HT1080 (cell line): ENCODE results near the gene ARHGAP10. TPM values are rescaled to one million over a fixed set of nuclear protein-coding genes. Genes with fewer than 3 reads are reported as not detected.
A peak's percentile ranks its signal among the peaks of the same experiment; 100 is the strongest.

ENCODE experiments used
- DNase-seq: peaks from one replicate; pipeline ENCODE4 v3.0.0-alpha.2; 2015; ENCODE audit warnings: low read depth
- total RNA-seq: library from RNA; depleted of rRNA; stranded (reverse); fragments of >200 nt; shearing (Covaris generic); gene quantifications from 2 replicates; pipeline ENCODE4 v1.2.3, GENCODE V29; 2014

The ARHGAP10 gene
- total RNA-seq, 1 experiment from 2014 or later, result 19.1 TPM

DNA sequence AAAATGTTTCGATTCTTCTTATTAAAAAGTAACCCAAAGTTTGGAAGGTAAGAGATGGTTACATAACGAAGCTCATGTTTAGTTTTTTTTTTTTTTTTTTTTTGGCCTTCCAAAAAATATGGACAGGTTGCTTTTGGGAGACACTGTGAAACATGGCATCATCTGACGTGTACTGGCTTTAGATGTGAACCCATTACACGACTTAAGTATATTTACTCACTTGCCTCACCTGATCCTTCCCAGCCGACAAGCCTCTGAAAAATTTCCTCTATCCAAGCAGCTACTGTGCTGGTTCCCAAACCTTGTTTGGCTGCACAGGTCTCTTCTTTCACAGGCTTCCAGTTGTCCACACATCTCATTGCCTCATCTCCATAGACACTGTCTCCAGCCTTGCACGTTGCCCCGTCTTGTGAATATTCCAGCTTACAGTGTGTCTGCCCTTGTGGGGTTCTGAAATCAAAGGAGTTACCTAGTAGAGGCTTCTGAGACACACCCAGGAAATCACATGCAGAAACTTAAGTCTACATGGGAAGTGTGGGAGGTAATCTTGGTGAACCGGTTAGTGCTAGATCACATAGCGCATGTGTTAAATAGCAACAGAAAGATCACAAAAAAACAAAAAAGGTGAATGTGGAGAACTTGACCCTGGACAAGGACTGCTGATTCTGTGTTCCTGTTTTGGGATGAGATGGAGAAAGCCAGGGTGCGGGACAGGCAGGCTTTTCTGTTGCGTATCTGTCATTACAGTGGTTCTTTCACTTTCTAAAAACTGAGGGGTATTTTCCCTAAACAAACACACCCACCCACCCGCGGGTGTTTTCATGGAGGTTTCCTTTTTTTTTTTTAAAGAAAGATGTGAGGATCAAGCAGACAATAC, 328.6 kb downstream of the ARHGAP10 start:
- DNase-seq, result no peak

DNA sequence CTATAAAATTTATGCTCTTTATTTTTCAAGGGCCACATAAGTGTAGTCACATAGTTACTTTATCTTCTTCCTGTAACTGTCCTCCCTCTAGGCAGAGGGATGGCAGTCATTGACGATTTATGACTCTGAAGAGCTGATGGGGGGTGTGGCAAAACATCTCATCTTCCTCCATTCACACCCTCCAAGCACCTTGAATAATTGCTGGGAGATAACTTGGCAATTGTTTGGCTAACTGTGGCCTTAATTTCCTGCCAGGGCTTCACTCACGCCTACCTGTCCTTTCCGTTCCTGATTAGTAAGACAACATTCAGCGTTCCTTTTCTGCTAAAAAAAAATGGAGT, 329.2 kb downstream of the ARHGAP10 start:
- no peak for DNase-seq

DNA sequence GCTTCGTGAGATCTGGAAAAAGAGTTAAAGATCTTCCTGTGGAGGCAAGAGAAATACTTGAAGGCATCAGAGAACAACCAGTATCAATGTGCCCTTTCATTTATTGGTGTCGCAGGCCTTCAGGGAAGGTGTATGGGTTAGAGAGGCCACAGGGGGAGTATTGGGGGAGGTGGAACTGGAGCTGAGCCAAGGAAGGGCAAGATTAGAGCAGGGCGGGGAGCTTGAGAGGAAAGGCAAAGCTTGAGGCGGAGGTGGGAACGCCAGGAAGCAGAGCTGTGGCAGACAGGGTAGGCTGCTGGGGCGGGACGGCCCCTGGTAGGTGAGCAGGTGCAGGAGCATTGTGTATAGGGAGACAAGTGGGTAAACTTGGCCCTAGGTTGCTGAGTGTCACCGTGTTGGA, 329.9 kb downstream of the ARHGAP10 start:
- no peak for DNase-seq

DNA sequence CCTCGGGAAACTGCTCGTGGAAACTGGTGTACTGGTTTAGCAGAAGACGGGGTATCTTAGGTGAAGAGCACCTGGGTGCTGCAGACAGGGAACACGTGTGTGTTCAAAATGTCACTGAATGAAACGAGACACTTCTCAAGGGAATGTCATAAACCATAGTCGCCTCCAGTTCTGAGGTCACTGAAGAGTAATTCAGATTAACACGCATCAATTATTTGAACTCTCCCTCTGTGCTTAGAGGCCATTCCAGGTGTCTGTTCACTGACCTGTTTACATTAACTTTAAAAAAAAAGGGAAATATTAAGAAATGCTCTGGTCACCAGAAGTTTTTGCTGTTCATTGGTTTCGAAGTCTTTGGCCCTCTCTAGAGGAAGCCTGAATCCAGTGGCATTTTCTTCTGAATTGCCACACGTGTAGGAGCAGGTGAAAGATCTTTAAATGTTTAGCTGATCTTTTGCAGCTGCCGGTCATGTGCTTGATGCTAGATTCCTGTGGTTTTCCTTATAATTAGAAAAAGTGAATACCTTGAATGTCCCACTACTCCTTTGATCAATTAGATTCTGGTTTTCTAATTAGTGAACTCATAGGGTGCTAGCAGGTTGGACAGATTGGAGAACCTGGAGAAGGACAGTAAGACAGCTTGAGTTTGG, 330.5 kb downstream of the ARHGAP10 start:
- DNase-seq, result no peak

DNA sequence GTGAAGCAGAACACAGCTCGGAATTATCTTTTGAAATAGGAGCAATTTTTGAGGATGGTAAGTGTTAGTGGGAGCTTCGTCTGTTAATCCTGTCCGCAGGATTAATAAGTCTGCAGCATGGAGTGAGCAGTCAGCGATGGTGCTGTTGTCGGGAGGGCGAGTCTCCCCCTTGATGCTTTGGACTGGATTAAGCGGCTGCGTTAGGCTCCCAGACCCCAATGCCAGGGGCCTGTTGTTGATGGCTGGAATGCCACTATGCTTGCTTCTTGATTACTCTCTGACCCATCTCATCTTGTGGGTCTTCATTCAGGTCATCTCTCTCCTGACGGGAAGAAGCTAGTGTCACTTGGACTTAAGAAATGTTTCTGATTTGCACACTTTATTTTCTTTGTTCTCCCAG, 332.6 kb downstream of the ARHGAP10 start:
- no peak for DNase-seq

DNA sequence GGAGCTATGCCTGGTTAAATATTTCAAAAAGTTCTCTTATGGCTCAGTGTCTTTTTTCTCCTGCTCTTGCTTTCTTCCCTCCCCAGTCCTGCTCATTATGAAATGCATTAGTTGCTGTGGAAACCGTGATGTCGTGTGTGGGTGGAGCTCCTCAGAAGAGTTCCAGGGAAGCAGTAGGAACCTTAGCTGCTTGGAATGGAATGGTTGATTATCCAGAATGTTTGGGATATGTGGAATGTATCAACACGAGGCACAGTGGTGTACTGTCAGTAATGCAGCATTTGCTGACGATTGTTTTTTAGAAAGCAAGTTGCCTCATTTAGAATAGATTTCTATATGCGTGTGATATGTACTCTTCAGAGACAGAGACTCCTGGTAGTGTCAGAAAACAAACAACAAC, 333.2 kb downstream of the ARHGAP10 start:
- no peak for DNase-seq

DNA sequence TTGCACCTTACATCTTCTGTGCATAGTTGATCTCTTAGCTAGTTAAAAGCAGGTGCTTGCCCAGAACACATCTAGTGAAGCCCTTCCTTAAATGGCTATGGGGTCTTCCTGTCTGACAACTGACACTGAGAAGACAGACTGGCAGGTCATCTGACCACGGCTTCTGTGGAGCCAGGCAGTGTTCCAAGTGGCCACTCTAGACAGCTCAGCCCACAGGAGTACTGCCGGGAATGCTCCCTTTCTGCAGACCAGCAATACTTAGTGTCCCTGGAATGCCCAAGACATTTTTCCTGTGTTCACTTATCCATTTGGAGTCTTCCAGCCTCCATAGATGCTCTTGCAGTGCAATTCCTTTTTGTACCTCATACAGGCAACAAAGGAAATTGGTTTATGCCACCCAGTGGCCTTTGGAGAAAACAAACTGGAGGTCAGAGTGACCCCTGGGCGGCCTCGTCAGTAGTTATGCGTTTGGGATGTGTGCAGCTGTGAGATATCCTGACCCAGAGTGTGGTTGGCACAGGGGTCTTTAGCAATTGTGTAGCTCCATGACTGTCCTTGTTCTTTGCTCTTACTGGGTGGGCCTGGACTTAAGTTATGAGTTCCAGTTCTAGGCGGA, 335.5 kb downstream of the ARHGAP10 start:
- no peak for DNase-seq

DNA sequence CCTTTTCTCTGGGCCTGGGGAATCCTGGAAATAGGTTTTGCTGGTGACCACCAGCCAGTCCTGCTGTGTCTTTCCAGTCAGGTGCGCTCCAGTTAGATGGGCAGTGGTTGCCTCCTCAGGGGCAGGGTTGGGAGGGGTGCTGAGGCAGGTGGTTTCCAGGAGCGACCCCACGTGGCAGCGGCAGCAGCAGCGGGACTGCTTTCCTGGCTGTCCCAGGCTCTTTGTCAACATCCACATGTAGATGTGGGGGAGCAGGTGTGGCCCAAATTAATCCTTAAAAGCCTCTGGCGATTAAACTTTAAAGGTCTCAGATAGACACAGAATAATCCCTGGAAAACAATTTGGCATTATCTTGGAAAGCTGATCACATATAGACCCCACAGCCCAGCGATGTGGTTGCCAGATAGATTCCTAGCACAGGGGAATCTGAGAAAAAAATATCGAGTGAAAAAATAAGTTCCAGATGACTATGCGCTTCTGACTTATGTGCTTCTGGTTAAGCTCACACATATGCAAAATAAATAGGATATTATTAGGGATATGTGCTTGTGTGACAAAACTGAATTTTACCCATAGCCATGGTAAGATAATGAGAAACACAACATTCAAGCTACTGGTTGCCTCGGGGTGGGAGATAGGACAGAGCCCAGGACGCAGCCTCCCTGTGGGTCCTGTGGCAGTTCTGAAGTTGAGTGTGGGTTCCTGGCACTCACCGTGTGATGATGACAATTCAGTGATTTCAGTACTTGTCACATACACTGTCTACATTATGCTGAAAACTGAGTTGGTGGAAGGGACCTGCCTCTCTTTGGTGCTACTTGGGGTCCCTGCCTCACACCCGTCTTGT, 336.4 kb downstream of the ARHGAP10 start:
- no peak for DNase-seq

DNA sequence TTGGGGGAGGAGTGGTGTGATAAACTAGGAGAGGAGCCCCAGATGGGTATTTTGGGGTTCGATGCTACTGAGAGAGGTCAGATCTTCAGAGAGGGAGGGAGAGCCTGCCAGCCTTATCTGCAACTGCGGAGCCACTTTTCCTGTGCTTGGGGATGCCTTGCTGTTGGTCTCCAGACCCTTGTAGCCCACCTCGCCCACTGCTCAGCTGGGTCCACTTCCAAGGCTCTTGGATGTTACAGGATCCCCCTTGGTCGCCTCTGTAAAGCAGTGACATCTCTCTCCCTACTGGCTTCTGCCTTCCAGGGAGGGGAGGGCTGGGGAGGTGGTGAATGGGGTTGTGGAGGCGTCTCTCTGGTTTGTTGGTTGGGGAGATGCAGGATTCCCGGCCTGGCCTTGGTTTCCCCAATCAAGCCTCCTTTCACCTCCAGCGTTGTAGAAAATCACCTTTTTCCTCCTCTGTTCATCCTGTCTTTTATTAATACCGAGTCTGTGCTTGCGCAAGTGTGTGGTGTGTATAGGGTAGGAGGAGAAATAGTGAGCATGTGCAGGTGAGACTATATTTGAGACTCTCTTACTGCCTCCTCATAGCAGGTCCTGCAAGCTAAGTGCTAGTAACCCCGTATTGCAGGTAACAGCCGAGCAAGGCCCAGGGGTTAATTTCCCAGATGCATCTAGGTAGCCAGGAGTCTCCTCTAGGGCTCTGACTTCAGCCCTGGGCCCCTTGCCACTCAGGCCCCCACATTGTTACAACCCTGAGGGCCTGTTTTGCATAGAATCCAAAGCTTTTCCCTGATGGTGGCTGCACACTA, 337.4 kb downstream of the ARHGAP10 start:
- no peak for DNase-seq

DNA sequence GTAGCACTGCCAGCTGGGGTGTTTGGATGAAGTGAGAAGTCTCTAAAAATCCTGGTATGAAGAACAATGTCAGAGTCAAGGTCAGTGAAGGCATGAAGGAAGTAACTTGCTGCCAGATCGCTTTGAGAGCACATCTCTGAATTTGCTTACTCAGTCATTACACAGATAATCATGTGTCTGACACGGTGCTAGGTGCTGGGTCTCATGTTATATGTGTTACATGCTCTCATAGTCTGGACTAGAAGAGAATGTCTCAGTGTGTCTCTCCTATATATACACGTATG, 337.9 kb downstream of the ARHGAP10 start:
- no peak for DNase-seq

DNA sequence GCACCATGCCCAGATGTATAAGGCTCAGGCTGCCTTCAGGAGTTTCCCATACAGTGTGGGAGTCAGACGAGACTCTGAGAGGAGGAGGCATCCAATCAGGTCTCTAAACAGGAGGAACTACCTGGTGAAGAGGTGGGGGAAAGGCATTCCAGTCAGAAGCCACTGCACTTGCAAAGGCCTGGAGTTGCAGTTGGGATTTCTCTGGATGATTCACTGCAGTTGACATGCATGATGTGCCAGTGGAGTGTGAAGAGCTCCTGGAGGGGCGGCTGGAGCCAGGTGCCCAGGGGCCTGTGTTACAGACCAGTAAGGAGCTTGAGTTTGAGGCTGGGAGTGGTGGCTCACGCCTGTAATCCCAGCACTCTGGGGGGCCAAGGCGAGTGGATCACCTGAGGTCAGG, 339.1 kb downstream of the ARHGAP10 start:
- no peak for DNase-seq

DNA sequence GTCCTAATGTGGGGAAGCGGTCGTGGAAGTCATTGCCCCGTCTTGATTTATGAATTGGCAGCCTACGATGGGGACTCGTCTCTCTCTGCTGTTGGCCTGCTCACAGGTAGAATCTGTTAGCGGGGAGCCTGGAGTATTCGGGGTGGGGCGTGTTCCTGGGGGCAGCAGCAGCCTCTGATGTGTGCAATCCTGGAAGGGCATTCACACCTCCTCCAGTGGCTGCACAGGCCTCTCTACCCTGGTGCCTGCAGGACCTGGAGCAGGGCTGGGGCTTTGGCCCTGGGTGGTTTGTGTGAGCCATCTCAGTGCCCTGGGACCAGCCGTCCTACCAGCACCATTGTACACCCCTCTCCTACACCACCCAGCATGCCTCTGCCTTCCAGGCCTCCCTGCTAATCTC, 340.9 kb downstream of the ARHGAP10 start:
- no peak for DNase-seq

DNA sequence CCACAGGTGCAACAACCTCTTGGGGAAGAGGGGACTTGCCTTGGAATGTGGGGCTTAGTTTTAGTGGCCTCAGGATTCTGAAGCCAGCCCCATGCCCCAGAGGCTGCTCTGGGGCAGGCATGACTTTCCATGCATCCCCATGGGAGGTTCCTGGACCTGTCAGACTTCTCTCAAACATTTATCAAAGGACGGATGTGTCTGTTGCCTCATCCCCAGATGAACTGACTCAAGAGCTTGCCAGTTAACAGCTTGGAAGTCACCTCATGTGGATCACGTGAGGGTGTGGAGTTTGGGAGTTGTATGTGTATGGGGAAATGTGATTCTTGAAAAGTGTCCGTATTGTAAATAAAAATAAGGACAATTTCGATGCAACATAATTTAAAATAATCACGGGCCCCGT, 341.5 kb downstream of the ARHGAP10 start:
- no peak for DNase-seq

DNA sequence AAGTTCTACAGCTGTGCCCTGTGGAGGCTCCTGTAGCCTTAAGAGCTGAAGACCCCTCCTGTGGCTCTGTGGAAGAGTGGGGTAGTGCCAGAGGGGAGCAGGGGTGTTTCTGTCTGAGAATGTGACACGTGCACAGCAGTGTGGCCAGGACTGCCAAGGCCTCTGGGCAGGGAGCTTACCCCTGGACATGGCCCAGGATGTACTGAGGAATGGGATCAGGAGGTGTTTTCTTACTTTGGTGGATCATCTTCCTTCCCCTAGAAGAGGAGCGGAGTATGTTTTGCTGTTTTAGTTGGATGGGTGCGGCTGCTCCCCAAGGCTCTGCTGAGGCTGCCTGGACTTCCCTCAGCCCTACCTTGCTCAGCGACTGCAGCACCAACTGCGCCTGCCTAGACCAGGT, 342.6 kb downstream of the ARHGAP10 start:
- no peak for DNase-seq

DNA sequence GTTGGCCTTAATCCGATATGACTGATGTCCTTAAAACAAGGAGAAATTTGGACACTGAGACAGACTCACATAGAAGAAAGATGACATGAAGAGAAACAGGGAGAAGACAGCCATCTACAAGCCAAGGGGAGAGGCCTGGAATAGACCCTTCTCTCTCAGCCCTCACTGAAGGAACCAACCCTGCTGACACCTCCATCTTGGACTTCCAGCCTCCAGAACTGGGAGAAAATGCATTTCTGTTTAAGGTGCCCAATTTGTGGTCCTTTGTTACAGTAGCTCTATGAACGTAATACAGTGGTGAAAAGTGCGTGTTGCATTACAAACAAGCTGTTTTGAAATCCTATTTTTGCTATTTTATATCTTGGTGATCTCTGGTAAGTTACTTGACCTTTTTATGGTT, 343.6 kb downstream of the ARHGAP10 start:
- no peak for DNase-seq

DNA sequence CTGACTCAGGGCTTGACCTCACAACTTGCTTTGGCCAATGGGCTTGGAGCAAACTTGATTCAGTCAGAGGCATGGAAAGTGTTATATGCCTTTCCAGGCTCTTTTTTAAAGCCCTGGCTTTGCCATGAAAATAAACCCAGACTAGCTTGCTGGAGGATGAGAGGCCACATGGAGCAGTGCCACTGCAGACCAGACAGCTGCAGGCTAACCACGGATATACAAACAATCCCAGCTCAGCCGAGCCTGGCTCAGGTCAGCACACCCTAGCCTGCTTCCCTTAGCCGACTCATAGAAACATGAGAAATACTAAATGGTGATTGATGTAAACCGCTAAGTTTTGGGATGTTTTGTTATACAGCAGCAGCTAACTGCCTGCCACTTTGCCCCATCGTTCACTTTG, 345.1 kb downstream of the ARHGAP10 start:
- DNase-seq, result peak; percentile 11

DNA sequence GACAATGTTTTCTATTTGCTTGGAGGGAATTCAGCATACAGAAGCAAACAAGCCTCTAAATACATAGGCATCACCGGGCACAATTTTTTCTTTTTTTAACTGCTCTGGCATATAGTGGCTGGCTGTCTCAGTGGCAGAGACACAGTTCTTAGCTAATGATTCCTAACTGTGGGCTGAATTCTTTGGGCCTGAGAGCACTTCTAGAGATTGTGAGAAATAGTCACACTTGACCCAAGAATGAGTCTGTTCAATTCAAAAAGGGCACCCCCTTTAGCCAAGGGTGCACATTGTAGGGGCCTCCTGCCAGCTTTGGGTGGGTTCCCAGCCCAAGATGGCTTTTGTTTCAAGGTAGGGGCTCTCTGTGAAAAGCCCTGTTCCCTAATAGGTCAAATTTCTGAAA, 345.7 kb downstream of the ARHGAP10 start:
- no peak for DNase-seq

DNA sequence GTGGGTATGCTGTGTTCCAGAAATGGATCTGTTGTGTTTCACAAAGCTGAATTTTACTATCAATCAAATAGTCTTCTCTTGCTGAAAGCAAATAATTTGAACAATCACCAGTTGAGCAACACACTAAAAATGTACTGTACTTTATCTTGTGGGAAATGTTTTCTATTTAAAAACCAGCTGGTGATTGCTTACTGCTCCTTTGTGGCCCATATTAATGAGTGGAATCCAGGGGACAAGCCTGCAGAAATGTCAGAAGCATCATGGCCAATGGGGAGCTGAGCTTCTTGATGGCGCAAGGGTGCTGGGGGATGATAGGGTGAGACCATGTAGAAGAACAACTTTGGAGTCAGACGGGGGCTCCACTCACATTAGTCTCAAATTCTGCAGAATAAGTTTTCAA, 346.2 kb downstream of the ARHGAP10 start:
- DNase-seq, result no peak

DNA sequence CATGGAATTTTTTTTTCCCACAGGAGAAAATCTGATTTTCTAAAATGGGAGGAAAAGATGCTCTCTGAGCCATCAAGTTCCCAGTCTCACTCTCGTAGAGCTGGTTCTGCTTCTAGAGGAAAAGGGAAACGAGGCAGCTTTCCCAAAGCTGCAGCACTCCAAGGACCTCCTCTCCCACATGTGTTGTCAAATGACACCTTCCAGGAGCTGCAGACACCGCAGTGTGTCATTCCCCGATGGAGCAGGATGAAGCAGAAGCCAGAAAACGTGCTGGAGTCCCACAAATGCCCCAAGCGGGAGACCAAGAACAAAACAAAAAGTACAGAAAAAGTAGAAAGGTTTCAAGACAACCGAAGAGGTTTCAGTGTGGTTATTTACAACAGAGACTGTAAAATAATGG, 348.1 kb downstream of the ARHGAP10 start:
- DNase-seq, result no peak

DNA sequence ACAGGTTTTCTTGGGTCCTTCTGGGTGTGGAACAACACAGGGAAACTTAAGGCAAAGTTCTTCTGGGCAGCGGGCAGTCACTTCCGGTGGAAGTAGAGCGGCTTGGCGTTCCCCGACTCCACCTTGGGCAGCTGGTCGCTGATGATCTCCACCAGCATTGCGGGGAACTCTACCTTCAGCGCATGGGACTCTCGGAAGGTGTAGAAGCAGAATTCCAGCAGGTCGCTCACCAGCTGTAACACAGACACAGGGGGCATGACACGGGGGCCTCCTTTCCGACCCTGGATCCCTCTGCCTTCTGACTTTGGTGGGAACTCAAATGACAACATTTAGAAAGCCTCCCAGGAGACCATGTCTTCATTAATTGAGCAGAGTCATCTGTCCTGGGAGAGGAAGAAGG, 349.4 kb downstream of the ARHGAP10 start:
- no peak for DNase-seq

DNA sequence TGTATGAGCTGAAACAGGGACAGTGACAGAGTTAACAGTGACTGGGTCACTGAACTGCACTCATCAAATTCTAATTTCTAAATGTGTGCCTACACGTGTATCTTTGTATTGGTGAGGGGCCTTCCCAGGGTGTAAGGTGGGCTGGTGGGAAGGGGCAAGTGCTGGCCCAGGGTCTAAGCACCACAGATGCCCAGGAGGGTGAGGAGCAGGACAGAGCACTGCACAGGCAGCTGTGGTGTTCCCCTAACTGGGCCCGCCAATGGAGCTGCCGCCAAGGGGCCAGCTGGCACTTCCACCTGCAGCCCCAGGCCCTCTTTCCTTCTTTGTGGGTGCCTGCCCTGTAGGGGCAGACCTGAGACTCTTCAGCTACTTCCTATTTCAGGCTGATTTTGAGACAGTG, 349.9 kb downstream of the ARHGAP10 start:
- no peak for DNase-seq
